LNCaP clone FGC (cell line): ENCODE data around the gene MAPK13.
"Not testable (repeated sequence)": the region's sequence is repeated elsewhere in the genome, so short reads cannot be mapped to it uniquely, and the experiment has no call there.

ENCODE experiments used
- DNase-seq: peaks from one replicate; pipeline ENCODE4 v3.0.0-alpha.2; 2011; ENCODE audit warnings: low read depth
- H3K4me3 ChIP-seq: 2 replicates; pipeline ENCODE4 v1.5.1; 2011; ENCODE audit warnings: mild to moderate bottlenecking, low read depth, low read length, control low read depth
- TF ChIP-seq, protein P1 (sequence below): IDR thresholded peaks from 2 replicates; pipeline ENCODE4 v1.5.1; 2012; ENCODE audit warnings: mild to moderate bottlenecking; ENCODE audit not compliant: control insufficient read depth, insufficient read depth; ENCODE audit errors: extremely low read depth

Gene MAPK13

DNA sequence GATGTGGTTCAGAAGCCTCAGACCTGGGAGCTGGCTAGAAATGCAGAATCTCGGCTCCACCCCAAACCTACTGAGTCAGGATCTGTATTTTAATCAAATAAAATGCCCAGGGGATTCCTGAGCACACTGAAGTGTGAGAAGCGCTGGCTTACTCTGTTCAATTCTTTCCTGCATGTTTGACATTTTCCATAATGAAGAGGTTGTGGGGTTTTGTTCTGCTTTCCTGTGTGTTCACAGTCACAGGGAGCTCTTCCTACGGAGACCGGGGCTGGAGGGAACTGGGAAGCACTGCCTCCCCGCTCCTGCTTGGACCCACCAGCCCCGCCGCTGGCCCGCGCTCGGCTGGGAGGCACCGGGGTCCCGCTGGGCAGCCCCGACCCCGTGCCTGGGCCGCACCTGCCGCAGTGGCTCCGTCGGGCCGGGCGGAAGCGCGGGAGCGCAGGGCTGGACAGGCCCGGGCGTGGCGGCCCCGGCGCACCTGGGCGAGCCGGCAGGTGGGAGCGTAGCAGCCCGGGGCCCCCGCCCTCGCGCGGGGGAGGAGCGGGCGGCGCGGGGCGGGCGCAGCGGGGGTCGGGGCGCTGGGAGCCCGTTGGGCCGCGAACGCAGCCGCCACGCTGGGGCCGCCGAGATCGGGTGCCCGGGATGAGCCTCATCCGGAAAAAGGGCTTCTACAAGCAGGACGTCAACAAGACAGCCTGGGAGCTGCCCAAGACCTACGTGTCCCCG, at the start of gene MAPK13:
MAPK13 (plus strand) TSS at position 573 of the 726 bp plus-strand sequence; CDS start at position 643, 70 bp downstream.
- no peak for DNase-seq
- H3K4me3 ChIP-seq, result peak within 1 kb of the TSS; percentile 46
- TF ChIP-seq, protein P1, sequence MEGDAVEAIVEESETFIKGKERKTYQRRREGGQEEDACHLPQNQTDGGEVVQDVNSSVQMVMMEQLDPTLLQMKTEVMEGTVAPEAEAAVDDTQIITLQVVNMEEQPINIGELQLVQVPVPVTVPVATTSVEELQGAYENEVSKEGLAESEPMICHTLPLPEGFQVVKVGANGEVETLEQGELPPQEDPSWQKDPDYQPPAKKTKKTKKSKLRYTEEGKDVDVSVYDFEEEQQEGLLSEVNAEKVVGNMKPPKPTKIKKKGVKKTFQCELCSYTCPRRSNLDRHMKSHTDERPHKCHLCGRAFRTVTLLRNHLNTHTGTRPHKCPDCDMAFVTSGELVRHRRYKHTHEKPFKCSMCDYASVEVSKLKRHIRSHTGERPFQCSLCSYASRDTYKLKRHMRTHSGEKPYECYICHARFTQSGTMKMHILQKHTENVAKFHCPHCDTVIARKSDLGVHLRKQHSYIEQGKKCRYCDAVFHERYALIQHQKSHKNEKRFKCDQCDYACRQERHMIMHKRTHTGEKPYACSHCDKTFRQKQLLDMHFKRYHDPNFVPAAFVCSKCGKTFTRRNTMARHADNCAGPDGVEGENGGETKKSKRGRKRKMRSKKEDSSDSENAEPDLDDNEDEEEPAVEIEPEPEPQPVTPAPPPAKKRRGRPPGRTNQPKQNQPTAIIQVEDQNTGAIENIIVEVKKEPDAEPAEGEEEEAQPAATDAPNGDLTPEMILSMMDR, result no peak

- no peak for DNase-seq
- TF ChIP-seq, protein P1, result no peak
Observed at GRCh38 chr6:36082318-36082717, 48.0 kb upstream of the MAPK13 start.

GRCh38 chr6:36083446-36083845, 46.9 kb upstream of the MAPK13 start:
- H3K4me3 ChIP-seq, result no peak overlapping the region
- TF ChIP-seq, protein P1, result no peak
- no peak for DNase-seq

More at GRCh38 chr6:36082318-36082717, 48.0 kb upstream of the MAPK13 start:
- H3K4me3 ChIP-seq, result no peak overlapping the region

DNA sequence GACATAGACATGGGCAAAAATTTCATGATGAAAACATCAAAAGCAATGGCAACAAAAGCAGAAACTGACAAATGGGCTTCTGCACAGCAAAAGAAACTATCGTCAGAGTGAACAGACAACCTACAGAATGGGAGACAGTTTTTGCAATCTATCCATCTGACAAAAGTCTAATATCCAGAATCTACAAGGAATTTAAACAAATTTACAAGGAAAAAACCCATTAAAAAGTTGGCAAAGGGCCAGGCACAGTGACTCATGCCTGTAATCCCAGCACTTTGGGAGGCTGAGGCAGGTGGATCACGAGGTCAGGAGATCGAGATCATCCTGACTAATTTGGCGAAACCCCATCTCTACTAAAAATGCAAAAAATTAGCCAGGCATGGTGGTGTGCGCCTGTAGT, 42.1 kb upstream of the MAPK13 start:
- H3K4me3 ChIP-seq, DNase-seq: not testable (repeated sequence)

GRCh38 chr6:36089048-36089447, 41.3 kb upstream of the MAPK13 start:
- TF ChIP-seq, protein P1, result no peak
- no peak overlapping the region for H3K4me3 ChIP-seq
- DNase-seq, result no peak

DNA sequence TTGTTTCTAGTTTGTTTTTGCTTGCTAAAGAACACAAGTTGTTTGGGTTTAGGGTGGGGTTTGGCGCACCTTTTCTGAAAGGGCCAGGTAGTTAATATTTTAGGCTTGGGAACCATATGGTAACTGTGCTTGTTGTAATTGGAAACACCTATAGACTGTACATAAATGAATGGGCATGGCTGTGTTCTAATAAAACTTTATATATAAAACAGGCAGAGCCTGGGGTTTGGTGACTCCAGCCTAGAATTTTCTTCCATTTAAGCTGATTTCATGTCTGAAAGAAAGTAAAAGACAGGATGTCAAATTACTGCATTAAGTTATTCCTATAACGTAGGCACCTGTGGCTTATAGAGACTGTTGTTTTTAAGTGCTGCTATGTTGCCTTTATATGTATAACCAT, 36.1 kb upstream of the MAPK13 start:
- H3K4me3 ChIP-seq, result no peak overlapping the region
- TF ChIP-seq, protein P1, result no peak
- DNase-seq, result no peak

- TF ChIP-seq, protein P1, result peak; percentile 92
- DNase-seq, result peak; percentile 45
- no peak overlapping the region for H3K4me3 ChIP-seq
Observed at GRCh38 chr6:36094753-36095496, 35.4 kb upstream of the MAPK13 start.
